Measurements from ENCODE around the gene ALK.

DNA sequence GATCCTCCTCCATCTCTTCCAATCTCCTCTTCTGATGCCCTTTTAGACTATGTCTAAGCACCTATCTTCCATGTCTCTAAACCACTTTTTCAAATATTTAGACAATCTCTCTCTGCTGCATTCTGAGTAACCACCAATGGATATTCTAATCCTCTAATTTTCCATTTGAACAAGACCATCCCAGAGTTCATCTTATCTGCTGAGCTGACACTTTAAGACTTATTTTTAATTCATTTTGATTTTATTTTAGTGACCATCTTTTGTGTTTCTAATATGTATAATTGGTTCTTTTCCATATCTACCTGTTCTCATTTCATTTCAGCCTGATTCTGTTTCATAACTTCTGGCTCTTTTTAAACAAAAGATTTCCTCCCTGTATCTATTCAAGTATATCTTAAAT, 436.3 kb downstream of the ALK start:
- TF ChIP-seq, protein P1, sequence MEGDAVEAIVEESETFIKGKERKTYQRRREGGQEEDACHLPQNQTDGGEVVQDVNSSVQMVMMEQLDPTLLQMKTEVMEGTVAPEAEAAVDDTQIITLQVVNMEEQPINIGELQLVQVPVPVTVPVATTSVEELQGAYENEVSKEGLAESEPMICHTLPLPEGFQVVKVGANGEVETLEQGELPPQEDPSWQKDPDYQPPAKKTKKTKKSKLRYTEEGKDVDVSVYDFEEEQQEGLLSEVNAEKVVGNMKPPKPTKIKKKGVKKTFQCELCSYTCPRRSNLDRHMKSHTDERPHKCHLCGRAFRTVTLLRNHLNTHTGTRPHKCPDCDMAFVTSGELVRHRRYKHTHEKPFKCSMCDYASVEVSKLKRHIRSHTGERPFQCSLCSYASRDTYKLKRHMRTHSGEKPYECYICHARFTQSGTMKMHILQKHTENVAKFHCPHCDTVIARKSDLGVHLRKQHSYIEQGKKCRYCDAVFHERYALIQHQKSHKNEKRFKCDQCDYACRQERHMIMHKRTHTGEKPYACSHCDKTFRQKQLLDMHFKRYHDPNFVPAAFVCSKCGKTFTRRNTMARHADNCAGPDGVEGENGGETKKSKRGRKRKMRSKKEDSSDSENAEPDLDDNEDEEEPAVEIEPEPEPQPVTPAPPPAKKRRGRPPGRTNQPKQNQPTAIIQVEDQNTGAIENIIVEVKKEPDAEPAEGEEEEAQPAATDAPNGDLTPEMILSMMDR (IDR thresholded peaks at IDR 0.05), result no peak
- TF ChIP-seq ZFX (IDR thresholded peaks at IDR 0.05; ENCODE audit: borderline replicate concordance), result no peak

Measured in 22Rv1 (cell line).